ENCODE measurements around the gene DLX4.
A peak's percentile ranks its signal among the peaks of the same experiment; 100 is the strongest.

The DLX4 gene

GRCh38 chr17:49990331-49990730, 21.3 kb downstream of the DLX4 start:
- no peak for DNase-seq

GRCh38 chr17:49990921-49991320, 21.9 kb downstream of the DLX4 start:
- no peak for DNase-seq

- DNase-seq, result no peak
Observed at GRCh38 chr17:49991409-49991808, 22.4 kb downstream of the DLX4 start.

- DNase-seq, result no peak
Observed at GRCh38 chr17:49992191-49992932, 23.4 kb downstream of the DLX4 start.

- DNase-seq, result no peak
Observed at GRCh38 chr17:49992933-49993422, 24.0 kb downstream of the DLX4 start.

- DNase-seq, result peak; percentile 75
Observed at GRCh38 chr17:49993423-49994060, 24.6 kb downstream of the DLX4 start.

GRCh38 chr17:49994085-49995054, 25.4 kb downstream of the DLX4 start:
- peak; percentile 73 for DNase-seq

GRCh38 chr17:49995055-49995738, 26.2 kb downstream of the DLX4 start, which contains the start of gene DLX3:
TSS of gene DLX3 (minus strand) at chr17:49995224. CDS start at chr17:49994998, 226 bp downstream.
- DNase-seq, result no peak

- DNase-seq, result no peak
Observed at GRCh38 chr17:49996121-49996494, 27.1 kb downstream of the DLX4 start.

- peak; percentile 91 for DNase-seq
Observed at GRCh38 chr17:49996495-49997300, 27.7 kb downstream of the DLX4 start.

GRCh38 chr17:49997301-49997650, 28.3 kb downstream of the DLX4 start:
- no peak for DNase-seq

- peak; percentile 91 for DNase-seq
Observed at GRCh38 chr17:49997773-49998703, 29.0 kb downstream of the DLX4 start.

GRCh38 chr17:49998836-49999511, 30.0 kb downstream of the DLX4 start:
- no peak for DNase-seq

GRCh38 chr17:50003911-50004310, 34.9 kb downstream of the DLX4 start:
- DNase-seq, result no peak

- no peak for DNase-seq
Observed at GRCh38 chr17:50009282-50009681, 40.3 kb downstream of the DLX4 start.

- DNase-seq, result no peak
Observed at GRCh38 chr17:50013079-50013478, 44.1 kb downstream of the DLX4 start.

GRCh38 chr17:50014471-50015088, 45.6 kb downstream of the DLX4 start:
- no peak for DNase-seq

GRCh38 chr17:50015146-50015545, 46.2 kb downstream of the DLX4 start:
- DNase-seq, result no peak

GRCh38 chr17:50018909-50019308, 49.9 kb downstream of the DLX4 start:
- no peak for DNase-seq
